Measurements from ENCODE around the gene RSRP1.

The RSRP1 gene

DNA sequence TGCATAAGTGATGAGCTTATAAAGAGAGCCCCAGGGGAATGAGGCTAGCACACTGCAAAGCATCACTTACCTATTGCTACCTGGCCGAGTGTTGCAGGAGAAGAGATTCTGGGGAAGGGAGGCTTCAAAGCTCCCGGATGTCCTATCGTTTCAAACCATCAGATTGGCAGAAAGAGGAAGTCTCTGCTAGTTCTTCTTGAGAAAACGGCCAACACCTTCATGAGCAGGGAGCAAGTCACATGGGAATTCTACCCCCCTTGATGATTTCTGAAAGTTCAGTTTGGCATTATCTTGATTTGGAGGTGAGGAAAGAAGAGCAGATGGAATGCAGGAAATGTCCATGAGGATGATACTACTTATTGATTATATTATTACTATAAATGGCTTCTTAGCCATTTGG is 31.1 kb downstream of the RSRP1 start:
- H3K27me3 ChIP-seq (ENCODE audit: insufficient read depth, low read depth), result no peaks in the 10 kb centered on the region
- H2AFZ ChIP-seq (ENCODE audit: low read depth), result no peak overlapping the region
- H3K9ac ChIP-seq, result no peak overlapping the region
- peaks cover 8% of the 10 kb centered on the region for H3K4me1 ChIP-seq (ENCODE audit: low read depth, poor library complexity, severe bottlenecking)
- no peaks in the 10 kb centered on the region for H4K20me1 ChIP-seq (ENCODE audit: insufficient read depth)
- TF ChIP-seq, protein P1, sequence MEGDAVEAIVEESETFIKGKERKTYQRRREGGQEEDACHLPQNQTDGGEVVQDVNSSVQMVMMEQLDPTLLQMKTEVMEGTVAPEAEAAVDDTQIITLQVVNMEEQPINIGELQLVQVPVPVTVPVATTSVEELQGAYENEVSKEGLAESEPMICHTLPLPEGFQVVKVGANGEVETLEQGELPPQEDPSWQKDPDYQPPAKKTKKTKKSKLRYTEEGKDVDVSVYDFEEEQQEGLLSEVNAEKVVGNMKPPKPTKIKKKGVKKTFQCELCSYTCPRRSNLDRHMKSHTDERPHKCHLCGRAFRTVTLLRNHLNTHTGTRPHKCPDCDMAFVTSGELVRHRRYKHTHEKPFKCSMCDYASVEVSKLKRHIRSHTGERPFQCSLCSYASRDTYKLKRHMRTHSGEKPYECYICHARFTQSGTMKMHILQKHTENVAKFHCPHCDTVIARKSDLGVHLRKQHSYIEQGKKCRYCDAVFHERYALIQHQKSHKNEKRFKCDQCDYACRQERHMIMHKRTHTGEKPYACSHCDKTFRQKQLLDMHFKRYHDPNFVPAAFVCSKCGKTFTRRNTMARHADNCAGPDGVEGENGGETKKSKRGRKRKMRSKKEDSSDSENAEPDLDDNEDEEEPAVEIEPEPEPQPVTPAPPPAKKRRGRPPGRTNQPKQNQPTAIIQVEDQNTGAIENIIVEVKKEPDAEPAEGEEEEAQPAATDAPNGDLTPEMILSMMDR (conservative IDR thresholded peaks at IDR 0.05; ENCODE audit: low read depth, low read length), result no peak
- H3K79me2 ChIP-seq (ENCODE audit: insufficient read depth, low read depth), result no peaks in the 10 kb centered on the region
- H3K4me2 ChIP-seq, result no peak overlapping the region
- no peaks in the 10 kb centered on the region for H3K36me3 ChIP-seq (ENCODE audit: insufficient read depth)
- no peak overlapping the region for H3K27ac ChIP-seq
- H3K4me3 ChIP-seq (IDR thresholded peaks at IDR 0.05; ENCODE audit: insufficient read depth, low read depth, low read length), result no peak overlapping the region

- Histone ChIP-seq H3K4me1 (ENCODE audit: low read depth, poor library complexity, severe bottlenecking) (peaks cover 8% of the 10 kb centered on the region), H3K79me2 (ENCODE audit: insufficient read depth, low read depth) (no peaks in the 10 kb centered on the region), H2AFZ (ENCODE audit: low read depth) (no peak overlapping the region), H4K20me1 (ENCODE audit: insufficient read depth) (no peaks in the 10 kb centered on the region), H3K4me2 (no peak overlapping the region), H3K36me3 (ENCODE audit: insufficient read depth) (no peaks in the 10 kb centered on the region), H3K27me3 (ENCODE audit: insufficient read depth, low read depth) (no peaks in the 10 kb centered on the region), H3K27ac (no peak overlapping the region), H3K4me3 (IDR thresholded peaks at IDR 0.05; ENCODE audit: insufficient read depth, low read depth, low read length) (no peak overlapping the region), H3K9ac (no peak overlapping the region)
- TF ChIP-seq, protein P1 (conservative IDR thresholded peaks at IDR 0.05; ENCODE audit: low read depth, low read length), result no peak
Measured at GRCh38 chr1:25212725-25213124, 34.5 kb downstream of the RSRP1 start.

- H3K27ac ChIP-seq, result no peak overlapping the region
- no peak overlapping the region for H3K9ac ChIP-seq
- H3K4me2 ChIP-seq, result no peak overlapping the region
- H4K20me1 ChIP-seq (ENCODE audit: insufficient read depth), result no peaks in the 10 kb centered on the region
- no peak overlapping the region for H2AFZ ChIP-seq (ENCODE audit: low read depth)
- no peaks in the 10 kb centered on the region for H3K36me3 ChIP-seq (ENCODE audit: insufficient read depth)
- no peak overlapping the region for H3K4me3 ChIP-seq (IDR thresholded peaks at IDR 0.05; ENCODE audit: insufficient read depth, low read depth, low read length)
- H3K27me3 ChIP-seq (ENCODE audit: insufficient read depth, low read depth), result no peaks in the 10 kb centered on the region
- TF ChIP-seq, protein P1 (conservative IDR thresholded peaks at IDR 0.05; ENCODE audit: low read depth, low read length), result no peak
- H3K79me2 ChIP-seq (ENCODE audit: insufficient read depth, low read depth), result no peaks in the 10 kb centered on the region
- H3K4me1 ChIP-seq (ENCODE audit: low read depth, poor library complexity, severe bottlenecking), result no peaks in the 10 kb centered on the region
Measured at GRCh38 chr1:25210728-25211127, 36.5 kb downstream of the RSRP1 start.

GRCh38 chr1:25209516-25209915 is 37.7 kb downstream of the RSRP1 start:
- Histone ChIP-seq H3K4me3 (IDR thresholded peaks at IDR 0.05; ENCODE audit: insufficient read depth, low read depth, low read length) (no peak overlapping the region), H3K4me1 (ENCODE audit: low read depth, poor library complexity, severe bottlenecking) (peaks cover 7% of the 10 kb centered on the region)

More at GRCh38 chr1:25209516-25209915, 37.7 kb downstream of the RSRP1 start:
- no peaks in the 10 kb centered on the region for H4K20me1 ChIP-seq (ENCODE audit: insufficient read depth)
- H3K79me2 ChIP-seq (ENCODE audit: insufficient read depth, low read depth), result no peaks in the 10 kb centered on the region
- no peak overlapping the region for H2AFZ ChIP-seq (ENCODE audit: low read depth)
- no peak overlapping the region for H3K4me2 ChIP-seq
- TF ChIP-seq, protein P1 (conservative IDR thresholded peaks at IDR 0.05; ENCODE audit: low read depth, low read length), result no peak
- H3K36me3 ChIP-seq (ENCODE audit: insufficient read depth), result no peaks in the 10 kb centered on the region
- H3K27me3 ChIP-seq (ENCODE audit: insufficient read depth, low read depth), result no peaks in the 10 kb centered on the region
- no peak overlapping the region for H3K9ac ChIP-seq
- no peak overlapping the region for H3K27ac ChIP-seq

All from KMS-11 (cell line).